Activated CD8-positive, alpha-beta T cell treated with anti-CD3 and anti-CD28 coated beads for 36 hours (primary cell): ENCODE measurements around the gene ITSN1. TPM values are rescaled to one million over a fixed set of nuclear protein-coding genes. Genes with fewer than 3 reads are reported as not detected.

Experiments used
- ATAC-seq: fragments of 200-7000 bp; cut with Tn5 transposase; one replicate; pipeline ENCODE4 v1.10.0; 2021; ENCODE audit warnings: mild to moderate bottlenecking, moderate library complexity
- CTCF ChIA-PET: fragments of 350-600 bp; sonication (Branson Sonifier 250); formaldehyde crosslinking; loops from one replicate; lab custom pipeline; 2021; ENCODE audit warnings: antibody characterized with exemption; lab: Charles Lee
- POLR2A ChIA-PET: fragments of 350-600 bp; sonication (Branson Sonifier 250); formaldehyde crosslinking; loops from one replicate; lab custom pipeline; 2021; ENCODE audit warnings: antibody characterized with exemption; lab: Charles Lee
- DNase-seq: peaks from one replicate; pipeline ENCODE4 v3.0.0-alpha.2; 2020
- H3K27ac Mint-ChIP-seq: one replicate; pipeline ENCODE4 v1.8.0; 2021; ENCODE audit warnings: mild to moderate bottlenecking, mixed read lengths
- H3K27me3 Mint-ChIP-seq: one replicate; pipeline ENCODE4 v1.8.0; 2021; ENCODE audit warnings: mixed read lengths
- H3K36me3 Mint-ChIP-seq: one replicate; pipeline ENCODE4 v1.8.0; 2021; ENCODE audit warnings: low read depth, mixed read lengths
- H3K4me1 Mint-ChIP-seq: one replicate; pipeline ENCODE4 v1.8.0; 2021; ENCODE audit warnings: low read depth, mixed read lengths
- H3K4me3 Mint-ChIP-seq: one replicate; pipeline ENCODE4 v1.8.0; 2021; ENCODE audit warnings: mild to moderate bottlenecking, moderate library complexity, mixed read lengths
- H3K9me3 Mint-ChIP-seq: one replicate; pipeline ENCODE4 v1.8.0; 2021; ENCODE audit warnings: mixed read lengths
- intact Hi-C: fragments of 100-400 bp; cut with micrococcal nuclease; formaldehyde crosslinking; loops from one replicate; pipeline ENCODE4 v1.10.0; 2022
- total RNA-seq, 2 experiments: library from RNA; stranded (reverse); gene quantifications; one replicate each; pipeline ENCODE4 v1.2.3, GENCODE V29; 2021
- TF ChIP-seq, protein P1 (sequence below): fragments of 200-600 bp; IDR thresholded peaks from one replicate; pipeline ENCODE4 v1.8.0; 2022; ENCODE audit warnings: antibody characterized with exemption, mild to moderate bottlenecking

The ITSN1 gene
- total RNA-seq, 2 experiments from 2014 or later: 4.4 to 4.7 TPM

DNA sequence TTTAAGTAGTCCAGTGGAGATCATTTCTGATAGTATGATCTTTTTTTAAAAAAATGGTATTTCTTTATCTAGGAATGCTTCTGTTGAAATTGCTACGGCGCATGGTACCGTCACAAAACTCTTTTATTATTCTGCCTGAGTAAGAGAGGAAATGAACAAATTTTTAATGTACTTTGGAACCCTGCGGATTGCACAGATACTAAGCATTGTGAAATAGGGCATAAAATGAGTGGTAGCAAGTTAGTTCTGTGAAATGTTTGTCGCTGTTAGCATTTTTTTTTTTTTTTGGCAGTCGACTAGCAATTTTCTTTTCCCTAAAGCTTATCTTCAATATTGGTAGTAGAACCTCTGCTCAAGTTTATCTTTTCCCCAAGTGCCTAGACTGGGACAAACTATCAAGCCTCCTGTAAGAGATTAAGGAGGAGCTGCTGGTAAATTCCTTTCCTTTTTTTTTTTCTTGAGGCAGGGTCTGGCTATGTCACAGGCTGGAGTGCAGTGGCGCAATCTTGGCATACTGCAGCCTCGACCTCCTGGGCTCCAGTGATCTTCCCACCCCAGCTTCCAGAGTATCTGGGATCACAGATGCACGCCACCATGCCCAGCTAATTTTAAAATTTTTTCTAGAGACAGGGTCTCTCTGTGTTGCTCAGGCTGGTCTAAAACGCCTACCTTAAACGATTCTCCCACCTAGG, 2.2 kb downstream of the ITSN1 start:
- no peaks in the 10 kb centered on the region for H3K9me3 Mint-ChIP-seq
- H3K4me3 Mint-ChIP-seq: no peak overlapping the region
- peaks cover 17% of the 10 kb centered on the region for H3K27me3 Mint-ChIP-seq
- TF ChIP-seq, protein P1, sequence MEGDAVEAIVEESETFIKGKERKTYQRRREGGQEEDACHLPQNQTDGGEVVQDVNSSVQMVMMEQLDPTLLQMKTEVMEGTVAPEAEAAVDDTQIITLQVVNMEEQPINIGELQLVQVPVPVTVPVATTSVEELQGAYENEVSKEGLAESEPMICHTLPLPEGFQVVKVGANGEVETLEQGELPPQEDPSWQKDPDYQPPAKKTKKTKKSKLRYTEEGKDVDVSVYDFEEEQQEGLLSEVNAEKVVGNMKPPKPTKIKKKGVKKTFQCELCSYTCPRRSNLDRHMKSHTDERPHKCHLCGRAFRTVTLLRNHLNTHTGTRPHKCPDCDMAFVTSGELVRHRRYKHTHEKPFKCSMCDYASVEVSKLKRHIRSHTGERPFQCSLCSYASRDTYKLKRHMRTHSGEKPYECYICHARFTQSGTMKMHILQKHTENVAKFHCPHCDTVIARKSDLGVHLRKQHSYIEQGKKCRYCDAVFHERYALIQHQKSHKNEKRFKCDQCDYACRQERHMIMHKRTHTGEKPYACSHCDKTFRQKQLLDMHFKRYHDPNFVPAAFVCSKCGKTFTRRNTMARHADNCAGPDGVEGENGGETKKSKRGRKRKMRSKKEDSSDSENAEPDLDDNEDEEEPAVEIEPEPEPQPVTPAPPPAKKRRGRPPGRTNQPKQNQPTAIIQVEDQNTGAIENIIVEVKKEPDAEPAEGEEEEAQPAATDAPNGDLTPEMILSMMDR: no peak
- no peak overlapping the region for H3K27ac Mint-ChIP-seq
- DNase-seq: no peak
- no peak for ATAC-seq
- H3K4me1 Mint-ChIP-seq: peaks cover 13% of the 10 kb centered on the region
- intact Hi-C loops: loop anchor here (10.0 kb wide), 1 partner anchor 250 kb away; no protein-coding TSS in a partner anchor
- no peaks in the 10 kb centered on the region for H3K36me3 Mint-ChIP-seq
- POLR2A ChIA-PET: interaction anchor here (0.6 to 0.8 kb wide), 2 partner anchors 21 to 56 kb away, joined by 3 read pairs; partner anchors contain the start of gene DONSON
- CTCF ChIA-PET: interaction anchor here (0.8 kb wide), 1 partner anchor 39 kb away, joined by 3 read pairs; no protein-coding TSS in a partner anchor

DNA sequence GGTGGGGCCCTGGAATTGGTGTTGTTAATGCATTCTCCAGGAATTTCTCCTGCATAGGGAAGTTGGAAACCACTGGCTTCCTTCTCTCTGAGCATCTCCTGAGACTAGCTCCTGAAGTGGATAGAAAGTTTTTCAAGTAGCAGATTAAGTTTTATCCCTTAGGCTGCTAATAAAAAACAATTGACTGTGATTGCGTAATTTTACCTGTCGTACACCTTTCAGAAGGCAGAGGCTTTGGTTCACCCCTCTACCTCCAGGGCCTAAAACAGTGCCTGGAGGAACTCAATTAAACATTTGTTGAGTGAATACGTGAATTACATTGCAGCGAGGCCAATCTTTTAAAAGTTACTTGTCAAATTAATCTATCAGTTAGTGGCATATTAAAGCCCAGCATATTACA, 3.4 kb downstream of the ITSN1 start:
- no peaks in the 10 kb centered on the region for H3K9me3 Mint-ChIP-seq
- no peak for ATAC-seq
- H3K27me3 Mint-ChIP-seq: peaks cover 17% of the 10 kb centered on the region
- DNase-seq: no peak
- H3K4me1 Mint-ChIP-seq: peaks cover 7% of the 10 kb centered on the region
- CTCF ChIA-PET: interaction anchor here (1.0 to 1.2 kb wide), 2 partner anchors 39 to 40 kb away, joined by 3 to 4 read pairs; no protein-coding TSS in a partner anchor
- POLR2A ChIA-PET: interaction anchor here (0.8 kb wide), 1 partner anchor 57 kb away, joined by 3 read pairs; the partner anchor contains the start of gene DONSON
- no peak overlapping the region for H3K27ac Mint-ChIP-seq
- no peaks in the 10 kb centered on the region for H3K36me3 Mint-ChIP-seq
- intact Hi-C loops: loop anchor here (10.0 kb wide), 1 partner anchor 249 kb away; no protein-coding TSS in a partner anchor
- no peak overlapping the region for H3K4me3 Mint-ChIP-seq
- TF ChIP-seq, protein P1: no peak

DNA sequence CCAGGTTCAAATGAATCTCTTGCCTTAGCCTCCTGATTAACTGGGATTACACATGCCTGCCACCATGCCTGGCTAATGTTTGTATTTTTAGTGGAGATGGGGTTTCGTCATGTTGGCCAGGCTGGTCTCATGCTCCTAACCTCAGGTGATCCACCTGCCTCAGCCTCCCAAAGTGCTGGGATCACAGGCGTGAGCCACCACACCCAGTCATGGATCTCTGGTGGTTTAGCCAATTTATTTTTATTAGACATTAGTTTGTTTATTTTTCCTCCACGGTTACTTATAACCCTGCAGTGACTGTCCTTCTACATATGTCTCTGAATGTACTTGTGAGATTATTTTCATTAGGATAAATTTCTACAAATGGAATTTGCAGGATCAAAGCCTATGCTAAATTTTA, 5.3 kb downstream of the ITSN1 start:
- CTCF ChIA-PET: no interaction called here
- no peak for ATAC-seq
- Mint-ChIP-seq H3K4me1 (peaks cover 7% of the 10 kb centered on the region), H3K4me3 (no peak overlapping the region), H3K27me3 (peaks cover 17% of the 10 kb centered on the region), H3K9me3 (no peaks in the 10 kb centered on the region), H3K36me3 (no peaks in the 10 kb centered on the region), H3K27ac (no peak overlapping the region)
- POLR2A ChIA-PET: no interaction called here
- TF ChIP-seq, protein P1: no peak
- intact Hi-C loops: loop anchor here (10.0 kb wide), 1 partner anchor 247 kb away; no protein-coding TSS in a partner anchor
- no peak for DNase-seq

DNA sequence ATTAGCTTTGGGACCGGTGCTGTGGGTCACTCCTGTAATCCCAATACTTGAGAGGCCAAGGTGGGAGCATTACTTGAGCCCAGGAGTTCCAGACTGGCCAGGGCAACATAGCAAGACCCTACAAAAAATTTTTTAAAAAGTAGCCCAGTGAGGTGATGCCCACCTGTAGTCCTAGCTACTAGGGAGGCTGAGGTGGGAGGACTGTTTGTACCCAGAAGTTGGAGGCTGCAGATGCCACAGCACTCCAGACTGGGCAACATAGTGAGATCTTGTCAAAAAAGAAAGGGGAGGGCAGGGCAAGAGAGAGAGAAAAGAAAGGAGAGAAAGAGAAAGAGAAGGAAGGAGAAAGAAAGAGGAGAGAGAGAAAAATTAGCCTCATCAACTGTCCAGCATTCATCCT, 6.3 kb downstream of the ITSN1 start:
- TF ChIP-seq, protein P1: no peak
- Mint-ChIP-seq H3K27ac (no peak overlapping the region), H3K4me1 (peaks cover 3% of the 10 kb centered on the region), H3K27me3 (peaks cover 13% of the 10 kb centered on the region), H3K9me3 (no peaks in the 10 kb centered on the region), H3K36me3 (no peaks in the 10 kb centered on the region), H3K4me3 (no peak overlapping the region)
- ChIA-PET POLR2A (no interaction called here), CTCF (no interaction called here)
- intact Hi-C loops: loop anchor here (10.0 kb wide), 1 partner anchor 246 kb away; no protein-coding TSS in a partner anchor
- ATAC-seq: no peak
- no peak for DNase-seq

DNA sequence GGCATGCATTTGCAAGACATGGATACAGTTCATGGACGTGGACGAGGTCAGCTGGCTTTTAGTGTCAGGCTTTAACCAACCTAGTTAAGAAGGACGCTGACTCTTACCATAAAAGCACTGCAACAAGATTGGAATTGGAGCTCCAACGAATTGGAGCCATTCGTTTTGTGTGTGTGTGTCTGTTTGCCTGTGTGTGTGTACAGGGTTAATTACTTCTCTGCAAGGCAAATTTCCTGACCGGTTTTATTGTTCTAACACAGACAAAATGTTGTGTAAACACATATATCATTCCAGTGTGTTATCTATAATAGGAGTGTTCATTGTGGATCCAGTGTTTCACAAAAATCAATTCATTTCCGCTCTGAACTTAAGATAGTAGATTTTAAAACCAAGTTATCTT, 7.9 kb downstream of the ITSN1 start:
- ChIA-PET CTCF (interaction anchor here (0.7 to 1.2 kb wide), 2 partner anchors 12 to 245 kb away, joined by 3 read pairs; no protein-coding TSS in a partner anchor), POLR2A (no interaction called here)
- no peaks in the 10 kb centered on the region for H3K36me3 Mint-ChIP-seq
- TF ChIP-seq, protein P1: no peak
- ATAC-seq (no peak), DNase-seq (no peak)
- H3K4me3 Mint-ChIP-seq: no peak overlapping the region
- no peaks in the 10 kb centered on the region for H3K27me3 Mint-ChIP-seq
- H3K4me1 Mint-ChIP-seq: no peaks in the 10 kb centered on the region
- H3K9me3 Mint-ChIP-seq: no peaks in the 10 kb centered on the region
- intact Hi-C loops: no loop called here
- no peak overlapping the region for H3K27ac Mint-ChIP-seq
